Stimulated activated CD8-positive, alpha-beta memory T cell treated with anti-CD3 and anti-CD28 coated beads, Interleukin-4, amount 100 ng/mL, for 4 hours (primary cell): ENCODE data around the gene ZSWIM8.
A peak's percentile ranks its signal among the peaks of the same experiment; 100 is the strongest.

Experiments
- DNase-seq, 2 donors: peaks; one replicate each; pipeline ENCODE4 v3.0.0-alpha.2; 2020; ENCODE audit warnings: low read depth in 2 of 2, low spot score in 1 of 2

ZSWIM8 gene

GRCh38 chr10:73796766-73797165 is 11.4 kb downstream of the ZSWIM8 start:
- DNase-seq: no peak

- no peak for DNase-seq
These were observed 12.1 kb downstream of the ZSWIM8 start for GRCh38 chr10:73797324-73798025.

- DNase-seq: no peak
These were observed 12.7 kb downstream of the ZSWIM8 start for GRCh38 chr10:73798087-73798486.

GRCh38 chr10:73798927-73799560 is 13.6 kb downstream of the ZSWIM8 start:
- DNase-seq: no peak

DNA sequence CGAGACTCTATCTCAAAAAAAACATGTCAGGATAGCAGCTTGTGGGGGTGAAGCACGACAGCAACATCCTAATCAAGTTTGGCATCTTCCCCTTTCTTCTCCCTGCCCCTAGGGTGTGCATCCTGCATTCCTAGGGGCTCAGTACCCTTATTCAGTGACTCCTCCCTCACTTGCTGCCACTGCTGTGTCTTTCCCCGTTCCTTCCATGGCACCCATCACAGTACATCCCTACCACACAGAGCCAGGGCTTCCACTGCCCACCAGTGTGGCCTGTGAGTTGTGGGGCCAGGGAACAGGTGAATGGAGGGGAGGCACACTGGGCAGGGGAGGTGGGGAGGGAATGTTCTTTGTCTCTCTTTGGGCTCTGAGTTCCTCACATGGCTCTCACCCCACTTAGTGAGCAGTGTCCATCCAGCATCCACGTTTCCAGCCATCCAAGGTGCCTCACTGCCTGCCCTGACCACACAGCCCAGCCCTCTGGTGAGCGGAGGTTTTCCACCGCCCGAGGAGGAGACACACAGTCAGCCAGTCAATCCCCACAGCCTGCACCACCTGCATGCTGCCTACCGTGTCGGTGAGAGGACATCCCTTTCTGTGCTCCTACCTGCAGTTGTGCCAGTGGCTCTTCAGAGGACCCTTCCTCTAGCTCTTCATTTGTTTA is 14.6 kb downstream of the ZSWIM8 start:
- no peak for DNase-seq

DNA sequence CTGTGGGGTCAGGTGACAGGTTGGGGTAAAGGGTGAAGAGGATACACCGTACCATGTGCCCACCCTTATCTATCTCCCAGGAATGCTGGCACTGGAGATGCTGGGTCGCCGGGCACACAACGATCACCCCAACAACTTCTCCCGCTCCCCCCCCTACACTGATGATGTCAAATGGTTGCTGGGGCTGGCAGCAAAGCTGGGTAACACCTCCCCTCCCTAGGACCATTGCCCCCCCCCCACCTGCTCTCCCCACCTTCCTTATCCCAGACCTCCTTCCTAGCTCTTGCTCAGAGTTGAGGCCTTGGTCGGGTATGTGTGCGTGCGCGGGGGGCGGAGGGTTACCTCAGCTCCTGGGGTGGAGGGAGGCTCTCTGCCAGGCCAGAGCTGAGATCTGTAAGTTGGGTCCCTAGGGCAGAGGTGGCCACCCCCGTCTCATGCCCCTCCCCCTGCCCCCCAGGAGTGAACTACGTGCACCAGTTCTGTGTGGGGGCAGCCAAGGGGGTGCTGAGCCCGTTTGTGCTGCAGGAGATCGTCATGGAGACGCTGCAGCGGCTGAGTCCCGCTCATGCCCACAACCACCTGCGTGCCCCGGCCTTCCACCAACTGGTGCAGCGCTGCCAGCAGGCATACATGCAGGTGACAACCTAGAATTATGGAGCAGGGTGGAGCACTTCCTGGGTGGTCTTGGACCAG is 15.3 kb downstream of the ZSWIM8 start:
- no peak for DNase-seq

DNA sequence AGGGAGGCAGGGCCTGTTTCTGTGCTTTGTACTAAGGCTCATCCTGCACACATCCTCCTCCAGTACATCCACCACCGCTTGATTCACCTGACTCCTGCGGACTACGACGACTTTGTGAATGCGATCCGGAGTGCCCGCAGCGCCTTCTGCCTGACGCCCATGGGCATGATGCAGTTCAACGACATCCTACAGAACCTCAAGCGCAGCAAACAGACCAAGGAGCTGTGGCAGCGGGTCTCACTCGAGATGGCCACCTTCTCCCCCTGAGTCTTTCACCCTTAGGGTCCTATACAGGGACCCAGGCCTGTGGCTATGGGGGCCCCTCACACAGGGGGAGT is 15.8 kb downstream of the ZSWIM8 start:
- no peak for DNase-seq

- DNase-seq: no peak
These were observed 17.0 kb downstream of the ZSWIM8 start for GRCh38 chr10:73802276-73802991.

DNA sequence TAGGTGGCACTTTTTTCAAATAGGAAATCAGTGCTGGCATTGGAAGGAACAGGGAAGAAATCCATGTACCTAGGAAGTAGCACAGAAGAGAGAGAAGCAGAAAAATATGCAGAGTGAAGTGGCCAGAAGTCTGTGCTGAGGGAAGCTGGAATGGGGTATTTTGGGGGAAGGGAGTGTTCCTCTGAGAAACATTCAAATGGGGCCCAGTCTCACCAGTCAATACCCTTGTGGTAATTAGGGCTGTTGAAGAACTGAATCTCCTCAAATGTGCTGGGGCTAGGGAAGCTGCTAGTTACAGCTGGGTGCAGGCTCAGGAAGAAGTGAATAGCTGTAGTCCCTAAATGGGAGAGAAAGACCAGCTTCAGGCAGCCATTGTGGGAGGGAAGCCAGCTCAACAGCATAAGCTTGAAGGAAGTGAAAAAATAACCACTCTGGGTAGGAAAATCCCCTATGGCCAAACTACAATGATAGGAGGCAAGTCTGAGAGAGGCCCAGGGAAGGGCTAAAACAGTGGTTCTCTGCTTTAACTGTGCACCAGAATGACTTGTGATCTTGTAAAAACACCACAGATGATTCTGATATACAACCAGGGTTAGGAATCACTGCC is 18.4 kb downstream of the ZSWIM8 start:
- DNase-seq: no peak

DNA sequence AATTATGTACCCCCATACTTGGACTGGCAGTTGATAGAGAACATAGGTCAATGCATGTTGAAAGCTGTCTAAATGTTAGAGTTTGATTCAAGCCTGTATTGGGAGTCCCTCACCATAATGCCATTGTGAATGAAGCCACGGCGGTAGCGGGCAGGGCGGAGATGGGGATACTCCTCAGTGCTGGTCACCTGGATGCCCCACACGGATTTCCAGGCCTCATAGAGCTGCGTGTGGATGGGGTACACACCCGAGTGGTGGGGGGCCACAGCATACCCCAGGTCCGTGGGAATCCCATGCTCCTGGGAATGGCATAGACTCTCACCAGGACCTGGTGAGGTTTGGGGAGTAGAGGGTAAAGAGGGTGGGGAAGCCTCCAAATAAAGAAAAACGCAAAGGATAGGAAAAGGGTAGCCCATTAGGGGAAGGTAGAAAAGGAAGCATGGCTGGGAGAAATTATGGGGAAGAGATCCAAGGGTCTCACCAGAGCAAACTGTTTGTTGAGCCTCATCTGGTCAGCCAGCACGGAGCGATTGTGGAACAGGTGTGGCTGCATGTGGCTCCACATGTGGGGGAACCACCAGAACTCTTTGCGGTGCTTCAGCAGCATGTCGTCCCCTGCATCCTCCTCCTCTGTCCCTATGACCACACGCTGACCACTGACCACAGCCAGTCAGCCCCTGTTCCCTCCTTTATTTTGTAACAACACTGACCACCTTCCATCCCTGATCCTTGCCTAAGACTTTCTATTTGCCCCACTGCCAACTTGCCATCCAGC is 21.0 kb downstream of the ZSWIM8 start:
- DNase-seq: no peak

DNA sequence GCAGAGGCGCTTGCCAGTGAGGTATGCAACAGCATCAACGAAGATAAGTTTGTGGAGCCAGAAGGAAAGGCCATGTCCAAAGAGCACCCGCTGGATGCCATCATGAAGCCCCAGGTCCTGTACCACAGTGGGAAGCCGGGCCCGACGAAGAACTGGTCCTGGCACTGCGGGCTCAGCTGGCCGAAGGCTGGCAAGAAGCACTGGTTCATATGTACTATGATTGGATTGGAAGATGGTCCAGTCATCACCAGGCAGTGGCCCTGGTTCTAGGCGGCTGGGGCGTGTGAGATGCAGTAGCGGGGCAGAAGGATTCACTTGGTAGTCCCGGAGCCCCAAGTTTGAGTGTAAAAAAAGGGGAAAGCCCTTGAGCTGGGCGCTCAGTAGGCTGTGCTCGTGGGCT is 22.1 kb downstream of the ZSWIM8 start:
- DNase-seq: no peak

DNA sequence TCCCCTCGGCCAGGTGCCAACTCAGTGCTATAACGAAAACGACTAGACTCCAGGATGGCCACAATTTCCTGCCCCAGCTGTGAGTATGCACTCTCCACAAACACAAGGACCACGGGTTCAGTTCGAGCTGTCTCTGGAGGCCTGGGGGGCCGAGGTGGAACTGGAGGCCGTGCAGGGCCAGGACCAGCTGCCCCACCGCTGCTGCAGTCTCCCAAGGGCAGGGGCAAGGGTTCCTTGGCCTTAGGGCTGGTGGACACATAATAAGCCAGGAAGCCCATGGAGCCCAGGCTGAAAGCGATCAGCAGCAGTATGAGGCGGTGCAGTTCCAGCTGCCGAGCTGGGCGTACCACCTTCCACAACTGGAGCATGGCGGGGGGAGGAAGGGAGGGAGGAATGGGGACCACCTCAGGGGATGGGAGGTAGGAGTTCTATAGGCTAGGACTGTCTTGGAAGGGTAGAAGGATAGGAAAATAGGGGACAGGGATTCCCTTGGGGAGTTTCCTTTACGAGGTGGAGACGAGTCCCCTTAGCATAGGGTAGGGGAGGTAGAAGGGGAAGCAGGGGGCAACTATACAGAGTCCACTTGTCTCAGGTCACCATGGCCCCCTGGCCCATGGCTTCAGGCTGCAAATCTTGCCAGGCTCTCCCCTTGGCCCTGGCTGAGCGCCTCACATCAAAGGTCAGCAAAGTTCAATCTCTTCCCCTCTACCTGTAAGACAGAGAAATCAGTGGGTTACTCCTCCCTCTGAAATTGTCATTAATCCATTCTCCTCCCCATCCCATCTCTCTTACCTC is 22.8 kb downstream of the ZSWIM8 start:
- DNase-seq: no peak

DNA sequence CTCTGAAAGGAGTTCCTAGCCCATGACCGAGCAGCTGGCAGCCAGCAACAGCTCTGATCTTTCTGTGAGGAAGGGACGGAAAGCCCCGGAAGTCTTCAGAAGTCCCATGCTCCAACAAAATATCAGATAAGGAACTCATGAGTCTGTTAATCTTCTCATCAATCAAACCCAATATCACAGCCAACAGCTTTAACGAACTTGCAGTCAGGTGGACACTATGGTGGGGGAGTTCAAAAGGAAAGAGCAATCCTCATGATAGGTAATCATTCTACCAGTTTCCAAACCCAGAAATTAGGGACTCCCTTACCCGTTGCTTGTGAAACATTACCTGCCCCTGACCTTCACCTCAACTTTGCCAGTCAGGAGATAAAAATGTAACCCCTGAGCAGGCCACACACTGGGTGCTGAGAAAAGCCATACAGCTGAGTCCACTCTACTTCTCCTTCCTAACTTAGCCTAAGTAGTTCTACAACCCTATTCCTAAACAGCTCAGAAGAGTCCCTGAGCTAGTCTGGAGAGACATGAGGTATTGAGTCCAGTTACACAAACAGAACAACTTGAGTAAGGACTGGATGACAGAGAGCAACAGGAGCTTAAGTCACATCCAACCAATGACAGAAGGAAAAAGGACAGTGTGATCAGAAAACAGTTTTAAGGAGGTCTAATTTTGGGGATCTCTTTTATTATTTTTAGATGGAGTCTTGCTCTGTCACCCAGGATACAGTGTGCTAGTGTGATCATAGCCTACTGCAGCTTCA is 23.8 kb downstream of the ZSWIM8 start:
- no peak for DNase-seq

DNA sequence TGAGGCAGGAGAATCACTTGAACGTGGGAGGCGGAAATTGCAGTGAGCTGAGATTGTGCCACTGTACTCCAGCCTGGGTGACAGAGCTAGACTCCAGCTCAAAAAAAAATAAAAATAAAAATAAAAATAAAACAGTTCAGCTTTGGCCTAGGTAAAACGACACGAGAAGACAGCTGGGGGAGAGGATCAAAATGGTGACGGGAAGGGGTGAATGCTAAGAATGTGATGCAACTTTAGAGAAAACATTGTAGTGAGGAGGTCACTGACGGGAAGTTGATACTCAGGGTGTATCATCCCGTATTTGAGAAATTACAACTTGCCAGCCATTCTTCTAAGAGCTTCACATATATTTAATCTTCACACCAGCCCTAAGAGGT is 24.9 kb downstream of the ZSWIM8 start:
- no peak for DNase-seq

DNA sequence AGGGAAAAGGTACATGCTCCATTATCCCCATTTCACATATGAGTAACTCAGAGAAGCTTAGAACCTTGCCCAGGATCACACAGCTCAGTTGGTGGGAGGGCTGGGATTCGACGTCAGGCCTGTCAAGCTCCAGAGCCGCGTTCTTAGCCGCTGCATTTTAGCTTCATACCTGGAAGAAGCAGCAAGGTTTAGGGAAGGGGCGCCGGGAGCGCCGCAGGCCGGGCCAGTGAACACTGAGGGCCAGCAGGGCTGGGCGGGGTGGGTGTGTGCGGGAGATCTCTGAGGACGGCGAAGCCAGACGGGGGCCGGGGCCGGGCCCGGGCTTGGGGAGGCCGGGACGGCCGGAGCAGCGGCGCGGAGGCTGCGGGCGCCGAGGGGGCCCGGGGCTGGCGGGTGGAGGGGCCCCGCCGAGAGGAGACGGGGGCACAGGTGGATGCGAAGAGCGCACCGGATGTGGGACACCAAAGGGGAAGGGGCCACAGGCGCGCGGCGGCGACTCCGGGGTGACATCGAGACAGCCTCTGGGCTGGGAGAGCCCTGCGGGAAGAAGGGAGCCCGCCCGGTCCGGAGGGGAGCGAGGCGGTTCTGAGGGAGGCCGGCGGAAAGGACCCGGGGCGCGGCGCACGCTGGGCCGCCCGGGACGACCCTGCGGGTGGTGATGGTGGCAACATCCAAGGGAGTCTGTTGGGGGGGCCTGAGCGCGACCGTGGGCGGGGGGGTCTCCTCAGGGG is 25.5 kb downstream of the ZSWIM8 start:
- peak in 1 of 2 donors; percentile 22 for DNase-seq

- no peak for DNase-seq
These were observed 27.3 kb downstream of the ZSWIM8 start for GRCh38 chr10:73812657-73813056.

- no peak for DNase-seq
These were observed 27.9 kb downstream of the ZSWIM8 start for GRCh38 chr10:73813333-73813732.

DNA sequence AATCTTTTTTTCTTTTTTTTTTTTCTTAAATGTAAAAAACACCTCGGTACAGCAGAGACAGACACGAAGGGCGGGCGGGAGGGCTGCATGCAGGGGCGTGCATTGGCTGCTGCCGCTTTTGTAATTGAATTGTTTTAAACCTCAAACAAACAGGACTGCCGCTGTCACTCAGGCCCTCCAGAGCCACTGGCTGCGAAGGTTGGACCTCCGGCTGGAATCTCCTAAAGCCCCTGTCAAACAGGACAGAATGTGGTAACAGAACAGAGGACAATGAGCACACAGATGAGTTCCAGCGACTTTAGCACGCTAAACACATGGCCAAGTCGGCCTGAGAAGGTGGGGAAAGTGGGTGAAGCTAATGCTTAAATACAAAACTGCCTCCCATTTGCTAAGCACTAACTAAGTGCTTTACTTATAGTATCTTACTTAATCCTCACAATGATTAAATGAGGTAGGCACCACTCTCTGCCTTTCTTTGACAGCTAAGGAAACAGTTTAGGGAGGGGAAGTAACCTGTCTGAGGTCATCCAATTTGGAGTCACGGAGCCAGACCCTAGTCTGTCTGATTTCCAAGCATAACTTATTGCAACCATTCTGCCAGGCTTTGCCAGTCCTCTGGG is 29.0 kb downstream of the ZSWIM8 start:
- DNase-seq: no peak
